Osteoblast (primary cell): Measurements from ENCODE around the gene EML1. TPM values are rescaled to one million over a fixed set of nuclear protein-coding genes. Genes with fewer than 3 reads are reported as not detected.

ENCODE experiments used
- DNase-seq: peaks from one replicate; pipeline ENCODE4 v3.0.0; 2011; ENCODE audit warnings: low spot score, mixed read lengths; ENCODE audit not compliant: insufficient read length; ENCODE audit errors: missing footprints
- H2AFZ ChIP-seq: 2 replicates; pipeline ENCODE4 v1.6.0; 2011; ENCODE audit warnings: mild to moderate bottlenecking, low read length
- H3K27ac ChIP-seq: 2 replicates; pipeline ENCODE4 v1.5.1; 2011; ENCODE audit warnings: mild to moderate bottlenecking, low read depth, low read length, moderate library complexity
- H3K27me3 ChIP-seq: 2 replicates; pipeline ENCODE4 v1.6.0; 2012; ENCODE audit warnings: mild to moderate bottlenecking, control low read depth, inconsistent platforms, low read length, moderate library complexity; ENCODE audit not compliant: insufficient read depth
- H3K36me3 ChIP-seq: 2 replicates; pipeline ENCODE4 v1.5.1; 2011; ENCODE audit warnings: mild to moderate bottlenecking, low read length, control low read depth, moderate library complexity; ENCODE audit not compliant: insufficient read depth
- H3K4me1 ChIP-seq: 2 replicates; pipeline ENCODE4 v1.5.1; 2011; ENCODE audit warnings: mild to moderate bottlenecking, low read length, control low read depth, moderate library complexity; ENCODE audit not compliant: insufficient read depth
- H3K4me2 ChIP-seq: 2 replicates; pipeline ENCODE4 v1.6.0; 2011; ENCODE audit warnings: mild to moderate bottlenecking, low read length; ENCODE audit not compliant: insufficient read depth
- H3K4me3 ChIP-seq: fragments of 200-600 bp; sonication (generic); 3 replicates; pipeline ENCODE4 v1.5.1; 2012; ENCODE audit warnings: mild to moderate bottlenecking, low read length, inconsistent platforms; ENCODE audit not compliant: insufficient read depth
- H3K79me2 ChIP-seq: 2 replicates; pipeline ENCODE4 v1.6.0; 2012; ENCODE audit warnings: mild to moderate bottlenecking, low read length, control low read depth, inconsistent platforms; ENCODE audit not compliant: insufficient read depth
- H3K9me3 ChIP-seq: 2 replicates; pipeline ENCODE4 v1.5.1; 2011; ENCODE audit warnings: low read depth, low read length, control low read depth
- H4K20me1 ChIP-seq: 2 replicates; pipeline ENCODE4 v1.6.0; 2012; ENCODE audit warnings: mild to moderate bottlenecking, low read length, control low read depth; ENCODE audit not compliant: insufficient read depth
- total RNA-seq: library from RNA; depleted of rRNA; stranded (reverse); fragments of >200 nt; gene quantifications from 2 replicates; pipeline ENCODE4 v1.2.3, GENCODE V29; 2012
- TF ChIP-seq, protein P1 (sequence below): IDR thresholded peaks from 2 replicates; pipeline ENCODE4 v1.5.1; 2011; ENCODE audit warnings: mild to moderate bottlenecking, low read depth, low read length, moderate library complexity; ENCODE audit errors: extremely low read depth

EML1 gene
- total RNA-seq, 1 donor: 46.7 TPM

GRCh38 chr14:99875836-99876235 lies 82.6 kb downstream of the EML1 start:
- TF ChIP-seq, protein P1, sequence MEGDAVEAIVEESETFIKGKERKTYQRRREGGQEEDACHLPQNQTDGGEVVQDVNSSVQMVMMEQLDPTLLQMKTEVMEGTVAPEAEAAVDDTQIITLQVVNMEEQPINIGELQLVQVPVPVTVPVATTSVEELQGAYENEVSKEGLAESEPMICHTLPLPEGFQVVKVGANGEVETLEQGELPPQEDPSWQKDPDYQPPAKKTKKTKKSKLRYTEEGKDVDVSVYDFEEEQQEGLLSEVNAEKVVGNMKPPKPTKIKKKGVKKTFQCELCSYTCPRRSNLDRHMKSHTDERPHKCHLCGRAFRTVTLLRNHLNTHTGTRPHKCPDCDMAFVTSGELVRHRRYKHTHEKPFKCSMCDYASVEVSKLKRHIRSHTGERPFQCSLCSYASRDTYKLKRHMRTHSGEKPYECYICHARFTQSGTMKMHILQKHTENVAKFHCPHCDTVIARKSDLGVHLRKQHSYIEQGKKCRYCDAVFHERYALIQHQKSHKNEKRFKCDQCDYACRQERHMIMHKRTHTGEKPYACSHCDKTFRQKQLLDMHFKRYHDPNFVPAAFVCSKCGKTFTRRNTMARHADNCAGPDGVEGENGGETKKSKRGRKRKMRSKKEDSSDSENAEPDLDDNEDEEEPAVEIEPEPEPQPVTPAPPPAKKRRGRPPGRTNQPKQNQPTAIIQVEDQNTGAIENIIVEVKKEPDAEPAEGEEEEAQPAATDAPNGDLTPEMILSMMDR: no peak
- Histone ChIP-seq H3K27me3 (no peaks in the 10 kb centered on the region), H4K20me1 (peaks cover 10% of the 10 kb centered on the region)

GRCh38 chr14:99876406-99876805 lies 83.2 kb downstream of the EML1 start:
- H2AFZ ChIP-seq: no peak overlapping the region
- no peaks in the 10 kb centered on the region for H3K36me3 ChIP-seq
- H3K27ac ChIP-seq: no peak overlapping the region
- no peak overlapping the region for H3K4me3 ChIP-seq
- H3K4me2 ChIP-seq: no peak overlapping the region
- no peak for DNase-seq
- H4K20me1 ChIP-seq: peaks cover 10% of the 10 kb centered on the region
- H3K79me2 ChIP-seq: peaks cover 6% of the 10 kb centered on the region
- H3K27me3 ChIP-seq: no peaks in the 10 kb centered on the region
- peaks cover 20% of the 10 kb centered on the region for H3K4me1 ChIP-seq
- H3K9me3 ChIP-seq: no peaks in the 10 kb centered on the region
- TF ChIP-seq, protein P1: no peak

More at GRCh38 chr14:99875836-99876235, 82.6 kb downstream of the EML1 start:
- no peaks in the 10 kb centered on the region for H3K9me3 ChIP-seq
- no peaks in the 10 kb centered on the region for H3K36me3 ChIP-seq
- DNase-seq: no peak
- no peak overlapping the region for H3K27ac ChIP-seq
- H3K4me3 ChIP-seq: no peak overlapping the region
- H2AFZ ChIP-seq: no peak overlapping the region
- H3K79me2 ChIP-seq: peaks cover 6% of the 10 kb centered on the region
- peaks cover 20% of the 10 kb centered on the region for H3K4me1 ChIP-seq
- H3K4me2 ChIP-seq: no peak overlapping the region

GRCh38 chr14:99878563-99878962 lies 85.3 kb downstream of the EML1 start:
- Histone ChIP-seq H3K9me3 (no peaks in the 10 kb centered on the region), H3K79me2 (peaks cover 6% of the 10 kb centered on the region), H3K27me3 (no peaks in the 10 kb centered on the region), H2AFZ (no peak overlapping the region), H3K36me3 (no peaks in the 10 kb centered on the region), H3K4me1 (peaks cover 20% of the 10 kb centered on the region), H3K4me3 (no peak overlapping the region), H3K27ac (no peak overlapping the region), H4K20me1 (peaks cover 6% of the 10 kb centered on the region), H3K4me2 (no peak overlapping the region)
- peak; percentile 15 for DNase-seq
- TF ChIP-seq, protein P1: no peak

DNA sequence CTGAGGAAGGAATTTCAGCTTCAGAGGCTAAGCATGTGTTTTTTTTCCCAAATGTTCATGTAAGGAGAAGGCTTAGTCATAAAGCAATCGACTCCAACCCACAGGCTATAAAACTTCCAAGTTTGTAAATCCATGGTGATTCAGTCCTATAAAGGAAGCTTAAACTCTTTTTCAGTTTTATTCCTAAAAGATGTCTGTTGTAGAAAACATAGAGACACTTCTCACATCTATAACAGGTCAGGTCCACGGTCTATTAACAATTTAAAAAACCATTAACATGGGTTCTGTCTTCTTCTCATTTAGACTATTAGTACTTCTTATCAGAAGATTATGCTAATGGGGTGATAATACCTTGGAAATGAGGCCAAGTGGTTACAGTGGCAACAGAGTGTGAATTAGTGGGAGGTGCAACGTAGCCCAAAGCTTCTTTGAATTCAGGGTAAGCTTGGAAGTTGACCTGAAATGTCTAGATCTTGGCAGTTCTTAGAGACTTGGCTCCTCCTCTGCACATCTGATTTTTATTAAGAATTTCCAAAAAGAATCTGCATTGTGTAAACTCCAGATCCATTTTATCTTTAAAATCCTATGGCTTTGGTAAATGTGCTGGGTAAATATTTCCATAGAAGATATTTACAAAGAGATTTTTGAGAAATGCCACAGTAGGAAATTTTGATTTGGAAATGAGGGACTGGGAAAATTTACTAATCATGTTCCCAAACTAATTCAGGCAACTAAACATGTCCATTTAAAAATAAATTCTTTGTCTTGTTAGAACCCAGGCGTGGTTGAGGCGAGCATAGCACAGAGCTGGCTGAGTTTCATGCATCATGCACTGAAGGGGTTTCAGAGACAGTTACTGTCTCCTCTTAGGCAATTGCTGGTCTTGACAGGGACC lies 86.4 kb downstream of the EML1 start:
- peak overlapping the region; percentile 41 for H3K4me3 ChIP-seq
- H3K4me2 ChIP-seq: peak overlapping the region; percentile 83
- no peaks in the 10 kb centered on the region for H3K9me3 ChIP-seq
- H3K36me3 ChIP-seq: no peaks in the 10 kb centered on the region
- H3K4me1 ChIP-seq: peaks cover 20% of the 10 kb centered on the region
- peak; percentile 74 for DNase-seq
- H2AFZ ChIP-seq: no peak overlapping the region
- H3K27ac ChIP-seq: peak overlapping the region; percentile 85
- peaks cover 6% of the 10 kb centered on the region for H4K20me1 ChIP-seq
- no peaks in the 10 kb centered on the region for H3K27me3 ChIP-seq
- TF ChIP-seq, protein P1: no peak
- H3K79me2 ChIP-seq: peaks cover 6% of the 10 kb centered on the region
